D721Med (cell line): Measurements from ENCODE around the gene AGFG2.

Source experiments
- DNase-seq: peaks from one replicate; pipeline ENCODE4 v3.0.0; 2011; ENCODE audit warnings: low spot score; ENCODE audit not compliant: insufficient read length
- FAIRE-seq: peaks from 2 replicates; lab custom pipeline; 2011; peaks lifted over from hg19 to GRCh38; lab: Jason Lieb, UNC
- CTCF ChIP-seq: IDR thresholded peaks from 2 replicates; pipeline ENCODE4 v1.5.1; 2012; ENCODE audit warnings: mild to moderate bottlenecking, control low read depth; ENCODE audit not compliant: insufficient read depth; ENCODE audit errors: missing control alignments

AGFG2 gene

GRCh38 chr7:100568176-100568895 is 29.3 kb downstream of the AGFG2 start:
- FAIRE-seq (no peak), DNase-seq (no peak)
- no peak for TF ChIP-seq CTCF

- DNase-seq (no peak), FAIRE-seq (no peak)
- TF ChIP-seq CTCF = no peak
These were observed 30.2 kb downstream of the AGFG2 start for GRCh38 chr7:100568896-100569844.

- no peak for FAIRE-seq
- no peak for DNase-seq
- TF ChIP-seq CTCF = no peak
These were observed 32.2 kb downstream of the AGFG2 start for GRCh38 chr7:100570954-100571828.

- FAIRE-seq (no peak), DNase-seq (no peak)
- no peak for TF ChIP-seq CTCF
These were observed 32.8 kb downstream of the AGFG2 start for GRCh38 chr7:100571829-100572116.

GRCh38 chr7:100572281-100572948 is 33.4 kb downstream of the AGFG2 start:
- FAIRE-seq (no peak), DNase-seq (no peak)
- TF ChIP-seq CTCF = no peak

- DNase-seq = no peak
- FAIRE-seq = no peak
- TF ChIP-seq CTCF = no peak
These were observed 34.1 kb downstream of the AGFG2 start for GRCh38 chr7:100572949-100573675.
